ENCODE results near the gene KCTD5. TPM values are rescaled to one million over a fixed set of nuclear protein-coding genes. Genes with fewer than 3 reads are reported as not detected.

The KCTD5 gene
- total RNA-seq, 1 experiment from 2014 or later: 71.6 TPM

- Histone ChIP-seq H3K4me3 (no peak overlapping the region), H3K9me3 (no peaks in the 10 kb centered on the region), H3K36me3 (peaks cover 63% of the 10 kb centered on the region), H3K27me3 (no peaks in the 10 kb centered on the region)
- DNase-seq: no peak
These were observed 19.6 kb downstream of the KCTD5 start for GRCh38 chr16:2701713-2702437.

- DNase-seq: no peak
- Histone ChIP-seq H3K27me3 (no peaks in the 10 kb centered on the region), H3K36me3 (peaks cover 62% of the 10 kb centered on the region), H3K9me3 (no peaks in the 10 kb centered on the region), H3K4me3 (no peak overlapping the region)
These were observed 20.1 kb downstream of the KCTD5 start for GRCh38 chr16:2702438-2702825.

- peaks cover 62% of the 10 kb centered on the region for H3K36me3 ChIP-seq
- H3K27me3 ChIP-seq: no peaks in the 10 kb centered on the region
- no peaks in the 10 kb centered on the region for H3K9me3 ChIP-seq
- no peak for DNase-seq
- H3K4me3 ChIP-seq: no peak overlapping the region
These were observed 20.8 kb downstream of the KCTD5 start for GRCh38 chr16:2702871-2703745.

GRCh38 chr16:2704166-2704982 is 22.1 kb downstream of the KCTD5 start:
- Histone ChIP-seq H3K36me3 (peaks cover 64% of the 10 kb centered on the region), H3K4me3 (no peak overlapping the region), H3K27me3 (no peaks in the 10 kb centered on the region), H3K9me3 (no peaks in the 10 kb centered on the region)
- no peak for DNase-seq

GRCh38 chr16:2704983-2705275 is 22.6 kb downstream of the KCTD5 start:
- no peak for DNase-seq
- peaks cover 59% of the 10 kb centered on the region for H3K36me3 ChIP-seq
- H3K4me3 ChIP-seq: no peak overlapping the region

GRCh38 chr16:2705351-2705750 is 23.0 kb downstream of the KCTD5 start:
- no peak overlapping the region for H3K4me3 ChIP-seq
- H3K36me3 ChIP-seq: peaks cover 55% of the 10 kb centered on the region
- no peaks in the 10 kb centered on the region for H3K9me3 ChIP-seq
- DNase-seq: no peak
- no peaks in the 10 kb centered on the region for H3K27me3 ChIP-seq

More at GRCh38 chr16:2704983-2705275, 22.6 kb downstream of the KCTD5 start:
- no peaks in the 10 kb centered on the region for H3K27me3 ChIP-seq
- H3K9me3 ChIP-seq: no peaks in the 10 kb centered on the region

GRCh38 chr16:2706085-2706484 is 23.8 kb downstream of the KCTD5 start:
- H3K36me3 ChIP-seq: peaks cover 48% of the 10 kb centered on the region
- DNase-seq: no peak

GRCh38 chr16:2706611-2707311 is 24.4 kb downstream of the KCTD5 start:
- H3K4me3 ChIP-seq: no peak overlapping the region
- no peaks in the 10 kb centered on the region for H3K27me3 ChIP-seq
- DNase-seq: no peak
- no peaks in the 10 kb centered on the region for H3K9me3 ChIP-seq
- peaks cover 41% of the 10 kb centered on the region for H3K36me3 ChIP-seq

More at GRCh38 chr16:2706085-2706484, 23.8 kb downstream of the KCTD5 start:
- no peaks in the 10 kb centered on the region for H3K9me3 ChIP-seq
- no peaks in the 10 kb centered on the region for H3K27me3 ChIP-seq
- H3K4me3 ChIP-seq: no peak overlapping the region

- H3K36me3 ChIP-seq: peaks cover 36% of the 10 kb centered on the region
These were observed 25.3 kb downstream of the KCTD5 start for GRCh38 chr16:2707368-2708289.

GRCh38 chr16:2708290-2708639 is 25.9 kb downstream of the KCTD5 start:
- DNase-seq: no peak
- no peaks in the 10 kb centered on the region for H3K9me3 ChIP-seq

More at GRCh38 chr16:2707368-2708289, 25.3 kb downstream of the KCTD5 start:
- Histone ChIP-seq H3K27me3 (no peaks in the 10 kb centered on the region), H3K9me3 (no peaks in the 10 kb centered on the region), H3K4me3 (no peak overlapping the region)
- no peak for DNase-seq

GRCh38 chr16:2708955-2709587 is 26.7 kb downstream of the KCTD5 start:
- peaks cover 30% of the 10 kb centered on the region for H3K36me3 ChIP-seq
- no peaks in the 10 kb centered on the region for H3K27me3 ChIP-seq
- no peak overlapping the region for H3K4me3 ChIP-seq
- no peak for DNase-seq
- no peaks in the 10 kb centered on the region for H3K9me3 ChIP-seq

More at GRCh38 chr16:2708290-2708639, 25.9 kb downstream of the KCTD5 start:
- Histone ChIP-seq H3K36me3 (peaks cover 33% of the 10 kb centered on the region), H3K27me3 (no peaks in the 10 kb centered on the region), H3K4me3 (no peak overlapping the region)

GRCh38 chr16:2709588-2709984 is 27.3 kb downstream of the KCTD5 start:
- Histone ChIP-seq H3K4me3 (no peak overlapping the region), H3K9me3 (no peaks in the 10 kb centered on the region), H3K36me3 (peaks cover 30% of the 10 kb centered on the region), H3K27me3 (no peaks in the 10 kb centered on the region)
- no peak for DNase-seq

- Histone ChIP-seq H3K9me3 (no peaks in the 10 kb centered on the region), H3K4me3 (no peak overlapping the region), H3K27me3 (no peaks in the 10 kb centered on the region), H3K36me3 (peaks cover 27% of the 10 kb centered on the region)
- no peak for DNase-seq
These were observed 27.8 kb downstream of the KCTD5 start for GRCh38 chr16:2710021-2710710.

- H3K36me3 ChIP-seq: peaks cover 24% of the 10 kb centered on the region
- no peak for DNase-seq
- no peaks in the 10 kb centered on the region for H3K9me3 ChIP-seq
- H3K4me3 ChIP-seq: no peak overlapping the region
- no peaks in the 10 kb centered on the region for H3K27me3 ChIP-seq
These were observed 28.4 kb downstream of the KCTD5 start for GRCh38 chr16:2710711-2711231.
